DOHH2 (cell line): ENCODE results near the gene CDH4.

Experiments used
- H3F3A ChIP-seq: fragments of 200-600 bp; sonication (generic), shearing (Covaris generic); 2 replicates; pipeline ENCODE4 v1.6.0; 2016; ENCODE audit warnings: antibody characterized with exemption, mild to moderate bottlenecking; ENCODE audit not compliant: control insufficient read depth, insufficient read depth
- H3K27ac ChIP-seq: fragments of 200-600 bp; sonication (generic); 2 replicates; pipeline ENCODE4 v1.5.1; 2014; ENCODE audit warnings: low read depth, mild to moderate bottlenecking, low read length, moderate library complexity
- H3K27me3 ChIP-seq: fragments of 200-600 bp; sonication (generic); 2 replicates; pipeline ENCODE4 v1.6.1; 2014; ENCODE audit warnings: mild to moderate bottlenecking, low read length, mixed read lengths; ENCODE audit not compliant: control insufficient read depth
- H3K36me3 ChIP-seq: fragments of 200-600 bp; sonication (generic); 2 replicates; pipeline ENCODE4 v1.6.1; 2014; ENCODE audit warnings: mild to moderate bottlenecking, low read length, moderate library complexity, mixed read lengths; ENCODE audit not compliant: control insufficient read depth
- H3K4me1 ChIP-seq: fragments of 200-600 bp; sonication (generic); 2 replicates; pipeline ENCODE4 v1.6.1; 2014; ENCODE audit warnings: mild to moderate bottlenecking, low read length, mixed read lengths; ENCODE audit not compliant: control insufficient read depth
- H3K4me2 ChIP-seq: fragments of 200-600 bp; sonication (generic); 2 replicates; pipeline ENCODE4 v1.6.0; 2014; ENCODE audit warnings: mild to moderate bottlenecking, low read length, moderate library complexity
- H3K4me3 ChIP-seq: fragments of 200-600 bp; sonication (generic); 2 replicates; pipeline ENCODE4 v1.5.1; 2014; ENCODE audit warnings: mild to moderate bottlenecking, low read length, mixed read lengths
- H3K79me2 ChIP-seq: fragments of 200-600 bp; sonication (generic); 2 replicates; pipeline ENCODE4 v1.6.1; 2014; ENCODE audit warnings: mild to moderate bottlenecking, low read length, mixed read lengths; ENCODE audit not compliant: control insufficient read depth
- H3K9me2 ChIP-seq: fragments of 200-600 bp; sonication (generic); replicated peaks from 2 replicates; pipeline ENCODE4 v1.6.1; 2014; ENCODE audit warnings: mild to moderate bottlenecking, low read length, mixed read lengths; ENCODE audit not compliant: control insufficient read depth
- H3K9me3 ChIP-seq: fragments of 200-600 bp; sonication (generic); 2 replicates; pipeline ENCODE4 v1.6.1; 2014; ENCODE audit warnings: antibody characterized with exemption, low read length, mixed read lengths; ENCODE audit not compliant: control insufficient read depth, insufficient read depth
- H4K20me1 ChIP-seq: fragments of 200-600 bp; sonication (generic); 2 replicates; pipeline ENCODE4 v1.6.0; 2014; ENCODE audit warnings: low read depth, mild to moderate bottlenecking, antibody characterized with exemption, low read length, moderate library complexity; ENCODE audit not compliant: control insufficient read depth, insufficient read depth
- CTCF ChIP-seq: fragments of 200-600 bp; sonication (generic); IDR thresholded peaks from one replicate; pipeline ENCODE4 v1.5.1; 2014; ENCODE audit warnings: antibody characterized with exemption, mild to moderate bottlenecking, low read depth, low read length; ENCODE audit not compliant: poor library complexity, severe bottlenecking
- EZH2phosphoT487 ChIP-seq: fragments of 200-600 bp; sonication (generic); IDR thresholded peaks from 2 replicates; pipeline ENCODE4 v1.6.1; 2017; ENCODE audit warnings: borderline replicate concordance, mild to moderate bottlenecking, antibody characterized with exemption, low read length, moderate library complexity, mixed read lengths

The CDH4 gene

GRCh38 chr20:61222699-61223098 is 29.4 kb upstream of the CDH4 start:
- Histone ChIP-seq H3K4me1 (no peaks in the 10 kb centered on the region), H3K27ac (no peak overlapping the region), H3K79me2 (no peaks in the 10 kb centered on the region), H3K9me2 (no peaks in the 10 kb centered on the region), H3K27me3 (no peaks in the 10 kb centered on the region), H3F3A (no peaks in the 10 kb centered on the region), H4K20me1 (no peaks in the 10 kb centered on the region), H3K9me3 (peaks cover 10% of the 10 kb centered on the region; the same call in 1 of the 2 replicates), H3K36me3 (no peaks in the 10 kb centered on the region), H3K4me3 (no peak overlapping the region), H3K4me2 (no peak overlapping the region)
- TF ChIP-seq EZH2phosphoT487 (no peak), CTCF (no peak)

GRCh38 chr20:61223121-61223520 is 28.9 kb upstream of the CDH4 start:
- no peaks in the 10 kb centered on the region for H3K27me3 ChIP-seq
- H3K9me2 ChIP-seq, result no peaks in the 10 kb centered on the region
- no peak overlapping the region for H3K4me3 ChIP-seq
- no peaks in the 10 kb centered on the region for H3K36me3 ChIP-seq
- H3K4me2 ChIP-seq, result no peak overlapping the region
- peaks cover 10% of the 10 kb centered on the region; the same call in 1 of the 2 replicates for H3K9me3 ChIP-seq
- no peaks in the 10 kb centered on the region for H4K20me1 ChIP-seq
- no peaks in the 10 kb centered on the region for H3K4me1 ChIP-seq
- TF ChIP-seq EZH2phosphoT487 (no peak), CTCF (no peak)
- H3K79me2 ChIP-seq, result no peaks in the 10 kb centered on the region
- H3F3A ChIP-seq, result no peaks in the 10 kb centered on the region
- H3K27ac ChIP-seq, result no peak overlapping the region

GRCh38 chr20:61230166-61230565 is 21.9 kb upstream of the CDH4 start:
- H3K27me3 ChIP-seq, result no peaks in the 10 kb centered on the region
- H4K20me1 ChIP-seq, result no peaks in the 10 kb centered on the region
- TF ChIP-seq CTCF (no peak), EZH2phosphoT487 (no peak)

More at GRCh38 chr20:61230166-61230565, 21.9 kb upstream of the CDH4 start:
- Histone ChIP-seq H3K9me2 (no peaks in the 10 kb centered on the region), H3K4me2 (no peak overlapping the region), H3K27ac (no peak overlapping the region), H3K4me3 (no peak overlapping the region), H3K4me1 (no peaks in the 10 kb centered on the region), H3F3A (no peaks in the 10 kb centered on the region), H3K9me3 (peaks cover 2% of the 10 kb centered on the region; the same call in 1 of the 2 replicates), H3K36me3 (no peaks in the 10 kb centered on the region), H3K79me2 (no peaks in the 10 kb centered on the region)
